AG08396 (cell line): ENCODE data around the gene EIPR1.
"Not testable (repeated sequence)": the region's sequence is repeated elsewhere in the genome, so short reads cannot be mapped to it uniquely, and the experiment has no call there.

Experiments used
- DNase-seq: peaks from one replicate; pipeline ENCODE4 v3.0.0; 2012; ENCODE audit warnings: low spot score, mixed read lengths

Gene EIPR1

DNA sequence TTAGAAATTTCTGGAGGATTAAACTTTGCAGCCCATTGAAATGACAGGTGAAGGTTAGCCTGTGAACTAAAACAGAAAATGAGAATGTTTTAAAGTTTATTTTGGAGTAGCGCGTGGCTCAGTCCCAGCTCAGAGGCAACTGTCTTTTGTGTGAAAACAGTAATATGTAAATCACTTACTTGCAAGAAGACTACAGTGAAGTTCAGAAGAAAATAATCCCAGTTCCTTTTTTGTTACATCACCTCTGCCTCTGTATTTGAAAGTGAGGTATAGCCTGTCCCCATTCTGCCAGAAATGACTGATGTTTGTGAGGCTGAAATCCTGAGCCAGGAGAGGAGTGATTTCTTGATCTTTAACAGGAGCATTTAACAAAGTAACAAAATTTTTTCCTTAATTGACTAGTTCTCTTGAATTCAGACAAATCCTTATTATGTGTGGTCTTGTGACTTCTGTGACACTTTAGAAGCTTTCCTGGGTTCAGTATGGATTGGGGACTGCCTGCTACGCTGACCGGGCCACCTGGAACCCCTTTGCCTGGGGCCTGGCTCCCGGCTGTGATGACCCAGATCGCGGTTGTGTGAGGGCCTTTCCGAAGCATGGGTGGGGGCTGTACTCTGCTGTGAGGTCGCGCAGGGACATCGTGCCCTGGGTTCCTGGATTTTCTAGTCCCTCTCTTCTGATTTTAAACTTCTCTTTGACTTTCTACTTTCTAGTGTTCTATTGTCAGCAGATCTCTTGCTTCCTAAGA, 26.1 kb upstream of the EIPR1 start:
- DNase-seq, result no peak

DNA sequence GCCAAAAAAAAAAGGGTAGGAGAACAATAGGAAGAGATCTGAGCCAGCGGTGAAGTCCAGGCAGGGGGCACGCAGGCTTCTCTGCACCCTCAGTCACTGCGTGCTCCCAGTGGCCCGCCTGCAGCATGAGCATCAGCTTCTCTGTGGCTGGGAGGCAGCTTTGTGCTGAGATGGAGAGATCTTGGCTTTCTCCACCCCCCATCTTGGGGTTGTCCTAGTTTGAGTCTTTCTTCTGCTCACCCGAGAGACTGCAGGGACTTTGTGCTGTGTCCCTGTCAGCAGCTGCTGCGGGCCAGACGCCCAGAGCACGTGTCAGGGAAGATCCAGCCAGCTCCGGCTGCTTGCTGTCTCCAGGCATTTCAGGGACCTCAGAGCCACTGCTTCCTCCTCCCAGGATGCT, 22.2 kb upstream of the EIPR1 start:
- no peak for DNase-seq

DNA sequence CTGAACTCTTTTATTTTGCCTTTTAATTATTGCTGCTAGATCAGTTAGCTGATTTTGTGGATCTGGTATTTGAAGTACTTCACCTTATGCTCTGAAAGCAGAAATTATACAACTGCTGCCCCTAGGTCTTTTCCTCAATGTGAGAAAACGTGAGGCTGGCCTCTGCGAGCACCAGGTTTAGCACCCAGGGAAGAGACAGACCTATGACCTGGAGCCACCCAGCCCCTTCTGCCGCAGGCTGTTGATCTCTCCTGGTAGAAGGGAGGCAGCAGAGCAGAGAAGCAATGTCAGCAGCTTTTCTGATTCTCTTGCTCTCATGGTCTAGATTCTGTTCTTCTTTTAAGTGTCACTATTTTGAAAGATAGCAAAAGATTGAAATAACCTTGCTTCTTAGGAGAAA, 21.8 kb upstream of the EIPR1 start:
- no peak for DNase-seq

DNA sequence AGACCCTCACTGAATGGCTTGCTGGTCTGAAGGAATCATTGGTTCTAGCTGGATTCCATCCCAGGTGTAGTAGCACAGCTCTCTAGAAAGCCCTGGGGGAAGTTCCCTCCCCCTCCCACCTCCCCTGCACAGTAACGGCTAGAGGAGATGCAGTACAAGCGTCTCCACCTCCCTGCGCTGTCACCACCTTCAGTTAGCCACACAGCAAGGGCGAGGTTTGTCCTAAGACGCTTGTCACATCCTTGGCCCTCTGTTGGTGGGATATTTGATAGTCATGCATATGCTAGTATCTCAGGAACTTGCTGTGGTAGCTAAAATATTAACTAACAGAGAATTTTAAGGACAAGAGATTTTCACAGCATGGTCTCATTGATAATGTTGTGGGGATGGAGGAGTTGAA, 21.2 kb upstream of the EIPR1 start:
- DNase-seq, result no peak

DNA sequence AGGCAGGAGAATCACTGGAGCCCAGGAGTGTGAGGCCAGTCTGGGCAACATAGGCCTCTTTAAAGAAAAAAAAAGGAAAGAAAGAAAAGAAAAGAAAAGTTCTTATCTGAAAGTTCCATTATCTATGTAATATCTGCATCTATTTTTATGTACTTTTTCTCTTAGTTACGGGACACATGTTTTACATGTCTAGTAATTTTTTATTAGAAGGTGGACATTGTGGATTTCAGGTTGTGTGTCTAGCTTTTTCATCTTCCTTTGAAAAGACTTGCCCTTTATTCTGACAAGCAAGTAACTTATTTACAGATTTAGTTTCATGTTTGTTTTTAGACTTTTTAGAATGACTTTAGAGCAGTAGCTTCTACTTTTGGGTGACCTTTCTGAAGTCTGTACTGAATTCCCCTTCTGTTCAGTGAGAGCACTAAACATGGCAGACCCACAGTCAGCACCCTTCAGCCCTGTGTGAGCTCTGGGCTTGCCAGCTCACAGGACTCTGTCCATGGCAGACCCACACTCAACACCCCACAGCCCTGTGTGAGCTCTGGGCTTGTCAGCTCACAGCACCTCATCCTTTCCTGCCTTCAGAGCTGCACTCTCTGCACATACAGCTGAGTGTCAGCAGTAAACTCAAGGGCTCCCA, 19.4 kb upstream of the EIPR1 start:
- DNase-seq, result no peak

DNA sequence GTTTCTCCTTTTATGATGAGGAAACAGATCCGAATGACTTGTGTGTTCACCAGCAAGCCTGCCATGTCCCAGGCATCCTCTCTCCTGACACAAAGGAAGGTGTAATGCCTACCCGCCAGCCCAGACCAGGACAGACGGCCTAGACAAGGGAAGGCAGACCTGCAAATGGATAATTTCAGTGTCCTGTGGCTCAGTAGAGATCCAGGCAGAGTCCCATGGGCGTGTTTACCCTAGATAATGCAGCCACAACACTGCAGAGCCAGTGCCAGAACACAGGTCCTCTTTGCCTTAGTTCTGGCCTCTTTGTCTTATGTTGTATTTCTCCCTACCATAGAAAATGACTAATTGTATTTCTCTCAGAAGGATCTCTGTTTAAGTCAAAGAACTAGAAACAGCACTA, 14.6 kb upstream of the EIPR1 start:
- DNase-seq, result no peak

DNA sequence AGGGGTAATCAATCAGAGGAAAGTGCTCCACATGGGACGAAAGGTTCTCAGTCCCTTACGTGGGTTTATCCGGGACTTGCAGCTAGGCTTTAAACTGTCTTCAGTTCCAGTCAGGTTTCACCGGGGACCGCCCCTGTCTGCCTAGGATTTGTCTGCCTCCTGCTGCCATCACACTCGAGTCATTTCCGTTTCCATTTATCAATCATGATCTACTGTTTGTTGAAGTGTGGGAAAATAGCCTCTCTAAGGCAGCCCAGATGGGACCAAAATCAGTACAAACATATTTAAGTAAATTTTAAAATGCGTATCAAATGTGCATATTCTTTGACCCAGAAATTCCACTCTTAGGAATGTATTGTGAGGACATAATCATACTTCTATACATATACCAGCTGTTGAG, 12.4 kb upstream of the EIPR1 start:
- DNase-seq, result no peak

DNA sequence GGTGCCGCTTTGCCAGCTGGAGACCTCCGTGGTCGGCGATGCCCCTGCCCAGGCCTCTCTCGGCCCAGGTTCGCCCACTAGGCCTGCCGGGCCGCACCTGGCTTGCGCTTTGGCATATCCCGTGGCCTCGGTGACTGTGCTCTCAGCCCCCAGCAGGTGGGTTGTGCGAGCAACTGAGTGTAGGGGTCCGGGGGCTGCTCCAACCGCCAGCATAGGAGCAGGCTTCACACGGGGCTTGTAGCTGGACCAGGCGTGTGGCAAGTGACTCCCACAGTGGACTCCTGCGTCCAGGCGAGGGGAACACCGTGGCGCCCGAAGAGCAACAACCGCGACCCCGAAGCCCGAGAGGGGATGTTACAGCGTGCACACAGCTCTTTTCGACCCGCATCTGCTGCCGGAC, 11.6 kb upstream of the EIPR1 start:
- DNase-seq, result no peak

DNA sequence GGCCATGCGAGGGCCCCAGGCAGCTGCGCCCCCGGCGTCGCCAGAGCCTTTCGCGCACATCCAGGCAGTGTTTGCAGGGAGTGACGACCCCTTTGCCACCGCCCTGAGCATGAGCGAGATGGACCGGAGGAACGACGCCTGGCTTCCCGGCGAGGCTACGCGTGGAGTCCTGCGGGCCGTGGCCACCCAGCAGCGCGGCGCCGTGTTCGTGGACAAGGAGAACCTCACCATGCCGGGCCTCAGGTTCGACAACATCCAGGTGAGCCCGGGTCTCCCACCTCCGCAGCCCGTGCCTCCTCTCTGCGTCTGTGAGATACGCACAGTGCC, 10.8 kb upstream of the EIPR1 start:
- no peak for DNase-seq

DNA sequence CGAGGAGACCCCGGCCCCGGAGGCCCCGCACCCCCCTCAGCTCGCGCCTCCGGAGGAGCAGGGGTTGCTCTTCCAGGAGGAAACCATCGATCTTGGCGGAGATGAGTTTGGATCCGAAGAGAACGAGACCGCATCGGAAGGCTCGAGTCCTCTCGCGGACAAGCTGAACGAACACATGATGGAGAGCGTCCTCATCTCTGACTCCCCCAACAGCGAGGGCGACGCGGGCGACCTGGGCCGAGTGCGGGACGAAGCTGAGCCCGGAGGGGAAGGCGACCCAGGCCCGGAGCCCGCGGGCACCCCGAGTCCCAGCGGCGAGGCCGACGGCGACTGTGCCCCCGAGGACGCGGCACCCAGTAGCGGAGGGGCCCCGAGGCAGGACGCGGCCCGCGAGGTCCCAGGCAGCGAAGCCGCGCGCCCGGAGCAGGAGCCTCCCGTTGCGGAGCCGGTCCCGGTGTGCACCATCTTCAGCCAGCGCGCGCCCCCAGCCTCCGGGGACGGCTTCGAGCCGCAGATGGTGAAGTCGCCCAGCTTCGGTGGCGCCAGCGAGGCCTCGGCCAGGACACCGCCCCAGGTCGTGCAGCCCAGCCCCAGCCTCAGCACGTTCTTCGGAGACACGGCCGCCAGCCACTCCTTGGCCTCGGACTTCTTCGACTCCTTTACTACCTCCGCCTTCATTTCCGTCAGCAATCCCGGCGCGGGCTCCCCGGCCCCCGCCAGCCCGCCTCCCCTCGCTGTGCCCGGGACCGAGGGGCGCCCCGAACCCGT, 10.2 kb upstream of the EIPR1 start:
- DNase-seq, result no peak

DNA sequence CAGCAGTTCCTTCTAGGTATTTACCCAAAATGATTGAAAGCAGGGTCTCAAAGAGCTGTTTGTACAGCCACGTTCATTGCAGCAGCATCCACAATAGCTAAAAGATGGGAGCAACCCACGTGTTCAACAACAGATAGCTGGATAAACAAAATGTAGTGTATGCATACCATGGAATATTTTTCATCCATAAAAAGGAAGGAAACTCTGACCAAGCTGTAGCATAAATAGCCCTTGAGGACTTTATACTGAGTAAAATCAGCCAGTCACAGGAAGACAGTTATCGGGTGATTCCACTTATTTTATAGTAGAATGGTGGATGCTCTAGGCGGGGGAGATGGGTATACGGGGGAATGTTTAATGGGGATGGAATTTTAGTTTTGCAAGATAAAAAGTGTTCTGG, 9.4 kb upstream of the EIPR1 start:
- no peak for DNase-seq

DNA sequence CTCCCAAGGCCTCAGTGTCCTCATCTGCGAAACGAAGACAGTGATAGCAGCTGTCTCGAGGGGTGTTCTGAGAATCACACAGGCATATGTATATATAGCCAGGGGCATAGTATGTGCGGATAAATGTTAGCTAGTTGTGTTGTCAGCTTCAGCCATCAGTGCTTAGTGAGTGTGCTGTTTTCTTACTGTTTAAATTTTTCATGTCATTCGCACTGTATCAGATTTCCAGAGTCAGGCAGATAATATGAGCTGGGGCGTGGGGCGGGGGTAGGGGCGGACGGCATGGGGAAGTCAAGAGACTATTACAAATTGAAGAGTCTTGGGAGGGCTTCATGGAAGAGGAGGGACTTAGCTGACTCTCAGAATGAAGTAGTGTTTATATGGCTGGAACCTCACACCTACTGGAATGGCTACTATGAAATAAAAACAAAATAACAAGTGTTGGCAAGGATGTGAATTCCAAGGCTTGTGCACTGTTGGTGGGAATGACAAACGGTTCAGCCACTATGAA, 8.9 kb upstream of the EIPR1 start:
- DNase-seq, result peak; percentile 61

DNA sequence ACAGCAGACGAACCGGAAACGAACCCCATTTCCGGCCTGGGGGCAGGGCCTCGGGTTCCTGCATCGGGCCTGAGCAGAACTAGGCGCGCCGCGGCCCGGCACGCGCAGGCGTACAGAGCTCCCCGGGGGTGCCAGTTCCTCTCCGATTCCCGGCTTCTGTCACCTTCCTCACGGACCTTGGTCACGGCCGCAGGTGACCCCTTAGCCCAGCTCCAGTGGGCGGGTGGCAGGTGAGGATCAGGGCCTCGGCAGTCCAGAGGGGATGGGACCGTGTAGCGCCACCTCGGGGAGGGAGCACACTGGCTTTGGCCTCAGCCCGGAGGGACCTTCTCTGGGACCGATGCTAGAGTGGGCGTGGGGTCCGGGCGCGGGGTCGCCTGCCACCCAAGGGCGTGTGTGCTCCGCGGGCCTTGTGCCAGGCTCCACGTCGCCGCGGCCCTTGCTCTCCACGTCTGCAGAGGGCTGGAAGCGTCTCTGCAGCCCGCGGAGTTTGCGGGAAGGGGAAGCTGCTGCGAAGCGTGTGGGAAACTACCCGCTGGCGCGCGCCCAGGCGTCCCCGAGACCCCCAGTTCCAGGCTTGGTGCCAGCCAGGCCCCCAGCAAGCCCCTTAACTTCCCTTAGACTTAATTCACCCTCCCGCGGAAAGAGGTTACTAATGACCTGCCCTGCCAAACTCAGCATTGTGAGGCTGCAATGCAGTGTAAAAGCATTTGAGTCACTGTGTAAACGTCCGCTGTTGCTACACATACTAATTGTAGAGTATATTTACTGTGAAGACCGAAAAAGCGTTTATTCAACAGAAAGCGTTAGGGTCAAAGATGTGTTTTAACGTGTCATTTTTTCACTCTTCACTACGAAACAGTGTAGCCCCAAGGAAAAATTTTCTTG, 2.3 kb upstream of the EIPR1 start, which contains the start of gene TRAPPC12:
TRAPPC12 (plus strand) TSS at position 48 of the 888 bp plus-strand sequence. CDS start 7,930 bp downstream, outside the sequence.
- peak; percentile 92 for DNase-seq

DNA sequence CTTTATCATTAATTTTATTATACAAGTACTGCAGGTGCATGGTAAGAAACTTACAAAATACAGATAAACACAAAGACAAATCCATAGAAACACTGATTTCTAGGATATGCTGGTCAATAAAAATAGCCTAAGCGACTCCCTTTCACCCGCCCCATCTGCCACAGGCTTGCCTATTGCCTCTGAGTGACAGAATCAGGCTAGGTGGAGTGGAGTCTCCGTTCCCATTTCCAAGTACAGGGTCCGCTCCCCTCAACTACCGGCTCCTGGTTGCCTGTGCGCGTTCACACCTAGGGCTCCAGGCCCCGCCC, 1.7 kb upstream of the EIPR1 start:
- no peak for DNase-seq

DNA sequence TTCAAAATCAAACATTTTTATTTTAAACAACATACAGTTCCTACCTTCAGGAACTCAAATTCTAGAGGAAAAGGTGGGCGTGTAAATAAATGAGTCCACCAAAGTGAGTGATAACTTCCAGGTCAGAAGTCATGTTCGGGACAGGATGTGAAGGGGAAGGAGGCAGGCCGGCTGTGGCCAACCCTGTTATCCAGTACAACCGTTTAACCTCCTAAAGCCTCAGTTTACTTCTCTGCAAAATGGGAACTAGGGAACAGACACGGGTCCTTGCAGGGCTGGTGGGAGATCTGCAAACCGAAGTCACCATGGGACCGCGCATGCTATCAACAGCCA, 373 bp downstream of the EIPR1 start:
- DNase-seq, result peak; percentile 66

DNA sequence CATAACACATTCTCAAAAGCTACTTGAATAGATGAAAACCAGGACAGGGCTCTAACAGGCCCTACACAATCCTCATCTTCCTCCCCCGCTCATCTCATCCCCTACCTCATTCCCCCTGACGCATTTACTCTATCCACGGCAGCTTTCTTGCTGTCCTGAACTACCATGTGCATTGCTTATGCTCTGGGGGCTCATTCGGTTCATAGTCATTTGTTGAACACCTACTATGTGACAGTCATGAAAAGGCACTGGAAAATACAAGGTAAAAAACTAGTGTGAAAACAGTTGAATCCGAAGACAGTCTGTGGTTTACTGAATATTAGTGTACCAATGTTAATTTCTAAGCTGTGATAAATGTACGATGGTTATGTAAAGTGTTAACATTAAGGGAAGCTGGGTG, 797 bp downstream of the EIPR1 start:
- DNase-seq, result no peak

DNA sequence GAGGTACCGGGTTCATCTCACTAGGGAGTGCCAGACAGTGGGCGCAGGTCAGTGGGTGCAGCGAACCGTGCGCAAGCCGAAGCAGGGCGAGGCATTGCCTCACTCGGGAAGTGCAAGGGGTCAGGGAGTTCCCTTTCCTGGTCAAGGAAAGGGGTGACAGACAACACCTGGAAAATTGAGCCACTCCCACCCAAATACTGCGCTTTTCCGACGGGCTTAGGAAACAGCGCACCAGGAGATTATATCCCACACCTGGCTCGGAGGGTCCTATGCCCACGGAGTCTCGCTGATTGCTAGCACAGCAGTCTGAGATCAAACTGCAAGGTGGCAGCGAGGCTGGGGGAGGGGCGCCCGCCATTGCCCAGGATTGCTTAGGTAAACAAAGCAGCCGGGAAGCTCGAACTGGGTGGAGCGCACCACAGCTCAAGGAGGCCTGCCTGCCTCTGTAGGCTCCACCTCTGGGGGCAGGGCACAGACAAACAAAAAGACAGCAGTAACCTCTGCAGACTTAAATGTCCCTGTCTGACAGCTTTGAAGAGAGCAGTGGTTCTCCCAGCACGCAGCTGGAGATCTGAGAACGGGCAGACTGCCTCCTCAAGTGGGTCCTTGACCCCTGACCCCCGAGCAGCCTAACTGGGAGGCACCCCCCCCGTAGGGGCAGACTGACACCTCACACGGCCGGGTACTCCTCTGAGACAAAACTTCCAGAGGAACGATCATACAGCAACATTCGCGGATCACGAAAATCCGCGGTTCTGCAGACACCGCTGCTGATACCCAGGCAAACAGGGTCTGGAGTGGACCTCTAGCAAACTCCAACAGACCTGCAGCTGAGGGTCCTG, 8.1 kb downstream of the EIPR1 start:
- DNase-seq, result not testable (repeated sequence)

DNA sequence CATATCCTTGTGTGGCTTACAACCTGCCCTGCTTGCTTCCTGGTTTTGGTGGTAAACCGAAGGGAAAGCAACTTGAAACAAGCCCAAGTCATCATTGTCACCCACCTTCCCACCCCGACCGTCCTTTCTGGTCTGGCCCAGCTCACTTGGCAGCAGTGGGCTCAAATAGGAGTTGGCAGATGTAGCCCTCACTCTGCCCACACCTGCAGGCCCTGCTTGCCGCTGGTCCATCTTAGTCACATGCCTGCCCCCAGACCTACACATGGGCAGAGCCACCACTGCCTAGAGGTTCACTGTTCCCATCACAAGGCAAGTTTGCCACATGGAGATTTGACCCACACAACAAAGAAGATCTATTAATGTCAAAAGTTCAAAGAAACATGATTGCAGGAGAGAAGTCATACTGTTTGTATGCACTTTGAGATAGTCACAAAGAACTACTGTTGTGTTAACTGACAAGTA, 9.3 kb downstream of the EIPR1 start:
- no peak for DNase-seq

DNA sequence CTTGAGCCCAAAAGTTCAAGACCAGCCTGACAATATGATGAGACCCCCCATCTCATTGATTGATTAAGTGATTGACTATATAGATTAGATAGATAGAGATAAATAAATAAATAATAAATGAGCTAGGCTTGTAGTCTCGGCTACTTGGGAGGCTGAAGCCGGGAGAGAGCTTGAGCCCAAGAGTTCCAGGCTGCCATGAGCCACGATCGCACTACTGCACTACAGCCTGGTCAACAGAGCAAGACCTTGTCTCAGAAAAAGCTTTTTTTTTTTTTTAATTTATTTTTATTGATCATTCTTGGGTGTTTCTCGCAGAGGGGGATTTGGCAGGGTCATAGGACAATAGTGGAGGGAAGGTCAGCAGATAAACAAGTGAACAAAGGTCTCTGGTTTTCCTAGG, 12.4 kb downstream of the EIPR1 start:
- no peak for DNase-seq

DNA sequence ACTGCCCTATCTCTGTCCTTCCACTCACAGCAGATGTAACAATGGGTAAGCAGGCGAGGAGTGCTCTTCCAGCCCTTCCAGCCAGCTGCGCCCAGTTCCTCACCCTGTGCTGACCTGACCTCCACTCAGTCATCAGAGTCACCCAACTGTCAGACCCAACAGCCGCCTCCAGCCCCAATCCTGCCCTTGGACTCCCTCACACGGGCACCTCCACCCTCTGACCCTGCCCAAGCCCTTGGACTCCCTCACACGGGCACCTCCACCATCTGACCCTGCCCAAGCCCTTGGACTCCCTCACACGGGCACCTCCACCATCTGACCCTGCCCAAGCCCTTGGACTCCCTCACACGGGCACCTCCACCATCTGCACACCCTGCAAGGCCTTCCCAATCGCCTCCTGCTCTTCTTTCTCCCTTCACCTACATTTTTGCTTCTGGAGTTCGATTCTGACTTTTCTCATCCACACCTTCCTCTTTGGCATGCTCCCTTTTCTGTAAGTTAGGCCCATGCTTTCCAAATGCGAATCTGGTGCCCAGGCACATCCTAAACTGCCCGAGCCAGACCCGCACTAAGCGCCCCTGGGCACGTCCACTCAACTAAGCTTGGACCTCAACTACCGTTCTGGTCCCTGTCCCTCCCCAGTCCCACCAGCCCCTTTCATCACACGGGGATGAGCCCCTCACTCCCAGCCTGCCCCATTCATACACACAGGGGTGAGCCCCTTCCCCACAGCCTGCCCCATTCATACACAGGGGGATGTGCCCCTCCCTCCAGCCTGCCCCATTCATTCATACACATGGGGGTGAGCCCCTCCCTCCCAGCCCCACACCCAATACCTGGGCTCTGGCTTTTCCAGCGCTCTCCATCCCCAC, 15.9 kb downstream of the EIPR1 start:
- no peak for DNase-seq
